Thymus (tissue), 14 donors: ENCODE data around the gene ZNF729. TPM values are rescaled to one million over a fixed set of nuclear protein-coding genes. Genes with fewer than 3 reads are reported as not detected.
"Not testable (repeated sequence)": the region's sequence is repeated elsewhere in the genome, so short reads cannot be mapped to it uniquely, and the experiment has no call there.

ENCODE experiments used
- DNase-seq, 9 donors: peaks; one replicate each; pipeline ENCODE4 v3.0.0-alpha.2; 2013; ENCODE audit warnings: low spot score in 9 of 9, low read depth in 6 of 9, missing footprints in 1 of 9
- H3K27ac ChIP-seq, 2 donors: one replicate each; pipeline ENCODE4 v1.5.1; 2013; ENCODE audit warnings: control low read depth in 1 of 2, low read depth in 1 of 2, low read length in 1 of 2, mild to moderate bottlenecking in 1 of 2, moderate library complexity in 1 of 2
- H3K27me3 ChIP-seq, 2 donors: one replicate each; pipeline ENCODE4 v1.5.1; 2013; ENCODE audit warnings: low read length in 1 of 2; ENCODE audit not compliant: control insufficient read depth in 2 of 2, insufficient read depth in 1 of 2
- H3K36me3 ChIP-seq, 2 donors: one replicate each; pipeline ENCODE4 v1.5.1; 2013; ENCODE audit warnings: low read length in 1 of 2, mild to moderate bottlenecking in 1 of 2, moderate library complexity in 1 of 2; ENCODE audit not compliant: control insufficient read depth in 2 of 2, insufficient read depth in 2 of 2
- H3K4me1 ChIP-seq, 2 donors: one replicate each; pipeline ENCODE4 v1.5.1; 2013; ENCODE audit warnings: low read length in 2 of 2; ENCODE audit not compliant: control insufficient read depth in 2 of 2, insufficient read depth in 2 of 2
- H3K4me3 ChIP-seq, 2 donors: one replicate each; pipeline ENCODE4 v1.5.1; 2013; ENCODE audit warnings: low read length in 2 of 2, control low read depth in 1 of 2, mild to moderate bottlenecking in 1 of 2
- H3K9me3 ChIP-seq, 2 donors: one replicate each; pipeline ENCODE4 v1.5.1; 2013; ENCODE audit warnings: low read length in 1 of 2, mild to moderate bottlenecking in 1 of 2; ENCODE audit not compliant: control insufficient read depth in 2 of 2, insufficient read depth in 1 of 2
- WGBS: extraction: QIAGEN DNeasy Blood & Tissue Kit; methylation state at CpG from one replicate; pipeline ENCODE4 v1.1.7; 2013; 5-methylcytosine and 5-hydroxymethylcytosine counted together
- long read RNA-seq, 10 donors: transcript quantifications; one replicate each; lab custom pipeline, GENCODE V29; 2026
- polyA plus RNA-seq: library from polyadenylated mRNA; stranded (reverse); fragments of 200-250 nt; gene quantifications from one replicate; pipeline ENCODE4 v1.2.3, GENCODE V29; 2013
- total RNA-seq: library from RNA; stranded (reverse); fragments of 120-200 nt; gene quantifications from one replicate; pipeline ENCODE4 v1.2.4, GENCODE V29; 2013
- donor health status: healthy.

ZNF729 gene
- total RNA-seq = not detected
- polyA plus RNA-seq = not detected
- long read RNA-seq, donor 1 = 0 reads
- long read RNA-seq, donor 2 = 0 reads
- long read RNA-seq, donor 3 = 0 reads
- long read RNA-seq, donor 4 = 0 reads
- long read RNA-seq, donor 5 = 0 reads
- long read RNA-seq, donor 6 = 0 reads
- long read RNA-seq, donor 7 = 0 reads
- long read RNA-seq, donor 8 = 0 reads
- long read RNA-seq, donor 9 = 0 reads
- long read RNA-seq, donor 10 = 0 reads

DNA sequence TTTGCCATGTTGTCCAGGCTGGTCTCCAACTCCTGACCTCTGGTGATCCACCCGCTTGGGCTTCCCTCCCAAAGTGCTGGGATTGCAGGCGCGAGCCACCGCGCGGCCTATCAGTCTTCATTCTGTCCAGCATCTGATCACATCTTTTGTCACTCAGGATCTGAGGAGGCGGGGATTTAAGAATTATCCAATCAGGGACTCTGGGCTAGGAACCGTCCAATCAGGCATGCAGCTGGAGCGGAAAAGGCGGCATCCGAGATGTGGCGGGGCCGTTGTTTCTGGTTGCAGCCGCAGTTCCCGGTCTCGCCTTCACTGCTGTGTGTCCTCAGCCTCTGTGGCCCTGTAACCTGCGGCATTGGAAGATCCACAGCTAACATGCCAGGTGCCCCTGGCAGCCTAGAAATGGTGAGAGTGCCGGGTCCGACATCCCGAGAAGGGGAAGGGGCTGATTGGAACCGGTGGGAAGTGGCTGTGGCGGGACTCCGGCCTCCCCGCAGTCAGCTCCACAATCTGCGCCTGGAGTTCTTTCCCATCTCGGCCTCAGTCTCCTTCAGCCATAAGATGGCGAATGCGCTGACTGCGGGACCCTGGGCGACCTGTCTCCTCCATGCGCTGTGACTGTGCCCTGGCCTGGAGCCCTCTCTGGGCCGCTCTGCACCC lies at the start of gene ZNF729:
Gene ZNF729 (plus strand): TSS at position 291 of the 660 bp plus-strand sequence. CDS start 85 bp downstream, at position 376.
- Histone ChIP-seq H3K4me3 (no peak within 1 kb of the TSS), H3K4me1 (no peaks in the 10 kb centered on the region), H3K27me3 (no peaks in the 10 kb centered on the region), H3K36me3 (no peaks in the 10 kb centered on the region), H3K9me3 (peaks cover 5 to 23% of the 10 kb centered on the region in 2 donors), H3K27ac (no peak within 1 kb of the TSS)
- DNase-seq = no peak
- WGBS = 9% methylated on average over 32 of the region's 32 CpGs

DNA sequence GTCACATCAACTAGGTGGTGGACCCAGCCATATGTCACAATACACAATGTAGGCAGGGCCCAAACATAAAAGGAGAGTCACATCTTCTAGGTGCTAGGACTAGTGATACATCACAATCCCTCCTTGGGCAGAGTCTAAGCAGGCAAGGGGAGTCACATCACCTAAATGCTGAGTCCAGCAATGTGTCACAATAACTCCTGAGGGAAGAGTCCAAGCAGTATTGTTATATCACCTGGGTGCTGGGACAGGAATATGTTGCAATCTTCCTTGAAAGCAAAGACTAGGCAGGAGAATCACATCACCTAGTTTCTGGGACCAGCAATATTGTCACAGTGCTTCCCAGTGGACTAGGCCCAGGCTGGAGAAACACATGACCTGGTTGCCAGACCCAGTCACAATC lies 29.4 kb upstream of the ZNF729 start:
- Histone ChIP-seq H3K4me1 (no peaks in the 10 kb centered on the region), H3K27me3 (no peaks in the 10 kb centered on the region), H3K27ac (no peak overlapping the region), H3K36me3 (no peaks in the 10 kb centered on the region), H3K9me3 (peaks cover 7 to 10% of the 10 kb centered on the region in 2 donors), H3K4me3 (no peak overlapping the region)
- DNase-seq = no peak

DNA sequence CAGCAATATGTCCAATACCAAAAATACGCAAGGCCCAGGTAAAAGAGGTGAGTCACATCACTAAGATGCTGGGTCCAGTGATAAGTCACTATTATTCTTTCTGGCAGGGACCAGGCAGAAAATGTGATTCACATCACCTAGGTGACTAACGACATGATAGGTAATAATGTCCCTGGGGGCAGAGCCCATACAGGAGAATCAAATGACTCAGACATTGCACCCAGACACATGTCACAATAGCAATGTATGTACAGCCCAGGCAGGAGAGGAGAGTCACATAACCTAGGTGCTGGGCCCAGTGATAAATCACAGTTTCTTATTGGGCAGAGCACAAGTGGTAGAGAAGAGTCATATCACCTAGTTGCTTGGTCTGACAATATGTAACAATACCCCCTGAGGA lies 28.9 kb upstream of the ZNF729 start:
- Histone ChIP-seq H3K36me3 (no peaks in the 10 kb centered on the region), H3K27me3 (no peaks in the 10 kb centered on the region), H3K9me3 (peaks cover 9 to 11% of the 10 kb centered on the region in 2 donors), H3K4me3 (no peak overlapping the region), H3K27ac (no peak overlapping the region), H3K4me1 (no peaks in the 10 kb centered on the region)
- DNase-seq = no peak
- WGBS = 91% methylated on average over 2 of the region's 2 CpGs

DNA sequence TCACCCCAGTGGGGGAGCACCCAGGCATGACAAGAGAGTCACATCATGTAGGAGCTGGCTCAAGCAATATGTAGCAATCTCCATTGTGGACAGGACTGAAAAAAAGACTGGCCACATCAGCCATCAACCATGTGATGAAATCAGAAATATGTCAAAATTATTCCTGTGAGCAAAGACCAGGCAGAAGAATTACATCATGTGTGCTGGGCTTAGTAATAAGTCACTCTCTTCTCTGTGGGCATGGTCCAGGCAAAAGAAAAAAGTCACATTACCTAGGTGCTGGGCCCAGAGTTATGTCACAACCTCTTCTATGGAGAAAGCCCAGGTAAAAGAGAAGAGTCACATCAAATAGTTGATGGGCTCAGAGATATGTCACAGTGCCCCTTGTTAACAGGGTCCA lies 28.3 kb upstream of the ZNF729 start:
- H3K27ac ChIP-seq = no peak overlapping the region
- peaks cover 12 to 13% of the 10 kb centered on the region in 2 donors for H3K9me3 ChIP-seq
- H3K4me1 ChIP-seq = no peaks in the 10 kb centered on the region
- no peaks in the 10 kb centered on the region for H3K27me3 ChIP-seq
- no peak overlapping the region for H3K4me3 ChIP-seq
- DNase-seq = no peak
- H3K36me3 ChIP-seq = no peaks in the 10 kb centered on the region

DNA sequence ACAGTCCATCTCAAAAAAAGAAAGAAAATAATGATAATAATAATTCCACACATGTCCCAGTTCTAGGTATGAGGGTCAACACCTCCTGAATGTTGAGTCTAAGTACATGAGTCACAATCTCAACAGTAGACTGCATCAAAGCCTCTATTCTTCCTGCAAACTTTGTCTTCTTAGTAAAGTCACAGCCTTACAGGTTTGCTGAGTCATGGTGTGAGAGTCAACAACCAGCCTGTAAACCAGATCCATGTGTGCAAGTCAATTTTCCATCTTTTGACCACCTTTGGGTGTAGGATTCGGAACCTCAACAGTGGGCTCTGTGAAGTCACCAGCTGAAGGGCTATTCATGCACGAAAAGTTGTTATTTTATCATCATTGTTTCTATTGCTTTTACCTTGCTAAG lies 25.7 kb upstream of the ZNF729 start:
- Histone ChIP-seq H3K9me3 (peaks cover 12 to 28% of the 10 kb centered on the region in 2 donors), H3K27me3 (no peaks in the 10 kb centered on the region), H3K36me3 (no peaks in the 10 kb centered on the region), H3K4me1 (no peaks in the 10 kb centered on the region), H3K4me3 (no peak overlapping the region), H3K27ac (no peak overlapping the region)
- WGBS = 84% methylated on average over 2 of the region's 2 CpGs
- no peak for DNase-seq

DNA sequence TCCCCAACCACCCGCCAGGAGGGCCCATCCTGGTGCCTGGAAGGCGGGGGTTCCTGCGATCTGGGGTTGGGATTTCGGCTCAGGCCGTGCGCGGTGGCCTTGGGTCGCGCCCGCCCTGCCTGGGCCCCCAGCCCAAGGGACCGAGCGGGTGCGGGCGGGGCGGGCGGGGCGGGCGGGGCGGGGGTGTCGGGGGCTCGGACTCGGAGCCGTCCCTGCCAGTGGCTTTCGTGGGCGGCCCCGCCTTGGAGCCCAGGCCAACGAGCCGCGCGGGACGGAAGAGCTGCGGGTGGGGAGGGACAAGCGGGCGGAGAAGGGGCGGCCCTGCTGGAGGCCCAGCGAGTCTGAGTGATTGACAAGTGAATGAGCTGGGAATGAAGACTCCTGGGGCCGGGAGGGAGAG lies 24.6 kb upstream of the ZNF729 start:
- DNase-seq = no peak
- Histone ChIP-seq H3K36me3 (no peaks in the 10 kb centered on the region), H3K4me1 (no peaks in the 10 kb centered on the region), H3K27me3 (no peaks in the 10 kb centered on the region), H3K27ac (no peak overlapping the region), H3K4me3 (no peak overlapping the region), H3K9me3 (peaks cover 12 to 38% of the 10 kb centered on the region in 2 donors)
- 17% methylated on average over 37 of the region's 37 CpGs for WGBS

DNA sequence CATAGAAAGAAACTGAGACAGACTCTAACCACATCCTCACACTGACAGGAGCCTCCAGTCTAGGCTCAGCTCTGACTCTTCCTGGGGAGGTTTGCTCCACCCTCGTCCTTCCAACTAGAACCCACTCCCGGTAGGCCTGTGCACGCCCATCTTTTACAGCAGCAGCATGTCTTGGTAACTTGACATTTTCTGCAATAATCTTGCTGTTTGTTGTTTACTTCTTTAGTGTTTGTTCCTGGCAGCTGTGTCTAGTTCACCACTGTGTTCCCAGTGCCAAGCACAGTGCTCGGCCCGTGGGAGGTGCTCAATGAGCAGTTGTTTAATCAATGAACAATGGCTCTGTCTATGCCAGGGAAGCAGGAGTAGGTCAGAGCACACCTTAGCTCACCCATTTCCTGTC lies 23.1 kb upstream of the ZNF729 start:
- no peak for DNase-seq
- H3K9me3 ChIP-seq = peaks cover 10 to 40% of the 10 kb centered on the region in 2 donors
- H3K36me3 ChIP-seq = no peaks in the 10 kb centered on the region
- H3K4me1 ChIP-seq = no peaks in the 10 kb centered on the region
- H3K27ac ChIP-seq = no peak overlapping the region
- WGBS = 94% methylated on average over 5 of the region's 5 CpGs
- H3K27me3 ChIP-seq = no peaks in the 10 kb centered on the region
- no peak overlapping the region for H3K4me3 ChIP-seq

DNA sequence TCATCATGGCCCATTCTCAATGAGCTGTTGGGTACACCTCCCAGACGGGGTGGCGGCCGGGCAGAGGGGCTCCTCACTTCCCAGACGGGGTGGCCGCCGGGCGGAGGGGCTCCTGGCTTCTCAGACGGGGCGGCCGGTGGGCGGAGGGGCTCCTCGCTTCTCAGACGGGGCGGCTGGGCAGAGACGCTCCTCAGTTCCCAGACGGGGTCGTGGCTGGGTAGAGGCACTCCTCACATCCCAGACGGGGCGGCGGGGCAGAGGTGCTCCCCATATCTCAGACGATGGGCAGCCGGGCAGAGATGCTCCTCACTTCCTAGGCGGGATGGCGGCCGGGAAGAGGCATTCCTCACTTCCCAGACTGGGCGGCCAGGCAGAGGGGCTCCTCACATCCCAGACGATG lies 35.3 kb downstream of the ZNF729 start:
- WGBS = 96% methylated on average over 27 of the region's 27 CpGs
- H3K27me3 ChIP-seq, H3K4me3 ChIP-seq, H3K27ac ChIP-seq, H3K4me1 ChIP-seq, H3K9me3 ChIP-seq, H3K36me3 ChIP-seq, DNase-seq: not testable (repeated sequence)

DNA sequence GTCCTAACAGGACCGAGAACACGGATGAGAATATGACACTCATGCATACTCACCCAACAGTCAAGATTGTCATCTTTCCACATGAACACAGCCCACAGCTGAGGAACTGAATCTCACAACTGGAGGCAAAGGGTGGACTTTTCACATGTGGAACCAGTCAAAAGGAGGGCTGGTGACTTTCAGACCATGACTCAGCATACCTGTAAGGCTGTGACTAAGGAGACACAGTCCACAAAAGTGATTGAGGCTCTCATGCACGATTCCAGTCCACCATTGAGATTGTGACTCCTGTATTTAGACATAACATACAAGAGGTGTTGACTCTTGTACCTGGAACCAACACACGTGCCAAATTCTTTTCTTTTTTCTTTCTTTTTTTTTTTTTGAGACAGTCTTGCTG lies 40.0 kb downstream of the ZNF729 start:
- no peaks in the 10 kb centered on the region for H3K27me3 ChIP-seq
- WGBS = 85% methylated on average over 4 of the region's 4 CpGs
- DNase-seq = no peak
- H3K4me3 ChIP-seq = no peak overlapping the region
- no peak overlapping the region for H3K27ac ChIP-seq
- no peaks in the 10 kb centered on the region for H3K36me3 ChIP-seq
- H3K4me1 ChIP-seq = no peaks in the 10 kb centered on the region
- H3K9me3 ChIP-seq = peaks cover 0 to 19% of the 10 kb centered on the region in 2 donors
